ENCODE results near the gene AOAH.

Gene AOAH

GRCh38 chr7:36670585-36671431 lies 53.5 kb downstream of the AOAH start:
- Mint-ChIP-seq H3K4me3 (no peak overlapping the region), H3K27me3 (peaks cover 4% of the 10 kb centered on the region), H3K4me1 (peaks cover 18% of the 10 kb centered on the region), H3K27ac (no peak overlapping the region), H3K9me3 (no peaks in the 10 kb centered on the region), H3K36me3 (no peaks in the 10 kb centered on the region)
- DNase-seq = peak; percentile 77
- CTCF ChIA-PET = interaction anchor here (0.8 to 5.8 kb wide), 28 partner anchors 7 to 534 kb away, joined by 3 to 80 read pairs (median 4); no protein-coding TSS in a partner anchor

DNA sequence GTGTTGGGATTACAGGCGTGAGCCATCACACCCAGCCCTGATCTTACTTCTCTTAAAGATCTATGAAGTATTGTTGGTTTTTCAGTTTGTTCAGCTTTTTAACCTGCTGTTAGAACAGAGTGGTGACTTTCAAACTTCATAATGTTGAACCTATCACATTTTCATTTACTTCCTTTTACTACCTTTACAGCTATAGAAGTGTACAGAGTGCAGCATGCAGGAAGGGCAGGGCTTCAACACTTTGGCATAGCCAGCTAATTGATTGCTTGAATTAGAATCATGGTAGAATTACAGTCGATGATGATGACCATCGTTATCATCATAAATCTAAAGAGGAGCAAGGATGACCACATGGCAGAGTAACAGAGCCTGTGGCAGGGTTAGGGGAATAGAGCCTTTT lies 55.5 kb downstream of the AOAH start:
- Mint-ChIP-seq H3K4me3 (no peak overlapping the region), H3K9me3 (no peaks in the 10 kb centered on the region), H3K27ac (no peak overlapping the region), H3K4me1 (peaks cover 18% of the 10 kb centered on the region), H3K36me3 (no peaks in the 10 kb centered on the region), H3K27me3 (peaks cover 4% of the 10 kb centered on the region)
- DNase-seq = no peak
- CTCF ChIA-PET = interaction anchor here (0.7 to 5.8 kb wide), 4 partner anchors 173 to 517 kb away, joined by 3 to 80 read pairs (median 14); no protein-coding TSS in a partner anchor

GRCh38 chr7:36668080-36668479 lies 56.2 kb downstream of the AOAH start:
- CTCF ChIA-PET = interaction anchor here (0.7 to 5.8 kb wide), 2 partner anchors 179 to 518 kb away, joined by 3 to 80 read pairs; no protein-coding TSS in a partner anchor
- H3K27ac Mint-ChIP-seq = no peak overlapping the region

DNA sequence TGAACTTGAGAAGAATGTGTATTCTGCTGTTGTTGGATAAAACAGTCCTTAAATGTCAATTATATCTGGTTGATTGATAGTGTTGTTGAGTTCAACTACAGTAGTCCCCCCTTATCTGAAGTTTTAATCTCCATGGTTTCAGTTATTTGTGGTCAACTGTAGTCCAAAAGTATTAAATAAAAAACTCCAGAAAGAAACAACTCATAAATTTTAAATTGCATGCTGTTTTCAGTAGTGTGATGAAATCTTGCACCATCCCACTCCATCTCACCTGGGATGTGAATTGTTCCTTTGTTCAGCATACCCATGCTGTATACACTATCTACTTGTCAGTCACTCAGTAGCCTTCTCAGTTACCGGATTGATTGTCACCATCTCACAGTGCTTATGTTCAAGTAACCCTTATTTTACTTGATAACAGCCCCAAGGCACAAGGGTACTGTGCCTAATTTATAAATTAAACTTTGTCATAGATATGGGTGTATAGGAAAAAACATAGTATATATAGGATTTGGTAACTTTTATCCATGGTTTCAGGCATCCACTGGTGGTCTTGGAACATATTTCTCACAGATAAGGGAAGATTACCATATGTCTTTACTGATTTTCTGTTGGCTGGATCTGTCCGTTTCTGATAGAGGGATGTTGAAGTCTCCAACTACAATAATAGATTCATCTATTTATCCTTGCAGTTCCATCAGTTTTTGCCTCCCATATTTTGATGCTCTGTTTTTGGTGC lies 57.1 kb downstream of the AOAH start:
- peaks cover 18% of the 10 kb centered on the region for H3K4me1 Mint-ChIP-seq
- DNase-seq = no peak
- no peaks in the 10 kb centered on the region for H3K9me3 Mint-ChIP-seq
- CTCF ChIA-PET = no interaction called here
- H3K4me3 Mint-ChIP-seq = no peak overlapping the region
- H3K36me3 Mint-ChIP-seq = no peaks in the 10 kb centered on the region
- no peak overlapping the region for H3K27ac Mint-ChIP-seq
- H3K27me3 Mint-ChIP-seq = no peaks in the 10 kb centered on the region

More at GRCh38 chr7:36668080-36668479, 56.2 kb downstream of the AOAH start:
- DNase-seq = no peak
- Mint-ChIP-seq H3K4me3 (no peak overlapping the region), H3K4me1 (peaks cover 18% of the 10 kb centered on the region), H3K9me3 (no peaks in the 10 kb centered on the region), H3K36me3 (no peaks in the 10 kb centered on the region), H3K27me3 (no peaks in the 10 kb centered on the region)

- Mint-ChIP-seq H3K27me3 (no peaks in the 10 kb centered on the region), H3K27ac (no peak overlapping the region), H3K36me3 (no peaks in the 10 kb centered on the region), H3K4me3 (no peak overlapping the region), H3K4me1 (no peaks in the 10 kb centered on the region), H3K9me3 (no peaks in the 10 kb centered on the region)
- CTCF ChIA-PET = interaction anchor here (1.4 kb wide), 1 partner anchor 10 kb away, joined by 3 read pairs; no protein-coding TSS in a partner anchor
- no peak for DNase-seq
Measured at GRCh38 chr7:36663481-36663880, 60.8 kb downstream of the AOAH start.

- no peak for DNase-seq
- Mint-ChIP-seq H3K36me3 (no peaks in the 10 kb centered on the region), H3K9me3 (no peaks in the 10 kb centered on the region), H3K27ac (no peak overlapping the region), H3K27me3 (no peaks in the 10 kb centered on the region), H3K4me1 (peaks cover 5% of the 10 kb centered on the region), H3K4me3 (no peak overlapping the region)
- CTCF ChIA-PET = interaction anchor here (1.2 kb wide), 1 partner anchor 10 kb away, joined by 5 read pairs; no protein-coding TSS in a partner anchor
Measured at GRCh38 chr7:36661135-36661840, 63.0 kb downstream of the AOAH start.

DNA sequence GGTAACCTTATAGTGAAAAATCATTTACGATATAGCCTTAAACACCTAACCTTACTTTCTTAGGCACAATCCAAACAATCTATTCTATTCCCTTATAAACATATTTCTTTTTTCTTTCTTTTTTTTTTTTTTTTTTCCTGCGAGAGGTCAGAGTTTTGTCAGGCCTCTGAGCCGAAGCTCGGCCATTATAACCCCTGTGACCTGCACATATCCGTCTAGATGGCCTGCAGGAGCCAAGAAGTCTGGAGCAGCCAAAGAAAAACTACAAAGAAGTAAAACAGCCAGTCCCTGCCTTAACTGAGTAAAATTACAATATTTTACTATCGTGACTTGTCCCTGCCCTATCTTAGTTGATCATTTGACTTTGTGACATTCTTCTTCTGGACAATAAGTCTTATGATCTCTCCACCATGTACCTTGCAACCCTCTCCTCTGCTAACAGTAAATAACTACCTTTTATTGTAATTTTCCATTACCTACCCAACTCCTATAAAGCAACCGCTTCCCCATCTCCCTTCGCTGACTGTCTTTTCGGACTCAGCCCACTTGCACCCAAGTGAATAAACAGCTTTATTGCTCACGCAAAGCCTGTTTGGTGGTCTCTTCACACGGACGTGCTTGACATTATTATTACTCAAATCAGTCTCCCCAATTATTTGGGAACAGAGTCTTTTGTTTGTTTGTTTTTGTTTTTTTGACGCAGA lies 64.5 kb downstream of the AOAH start:
- DNase-seq = no peak
- Mint-ChIP-seq H3K36me3 (no peaks in the 10 kb centered on the region), H3K27me3 (no peaks in the 10 kb centered on the region), H3K9me3 (no peaks in the 10 kb centered on the region), H3K27ac (no peak overlapping the region), H3K4me1 (peaks cover 5% of the 10 kb centered on the region), H3K4me3 (no peak overlapping the region)
- CTCF ChIA-PET = no interaction called here

DNA sequence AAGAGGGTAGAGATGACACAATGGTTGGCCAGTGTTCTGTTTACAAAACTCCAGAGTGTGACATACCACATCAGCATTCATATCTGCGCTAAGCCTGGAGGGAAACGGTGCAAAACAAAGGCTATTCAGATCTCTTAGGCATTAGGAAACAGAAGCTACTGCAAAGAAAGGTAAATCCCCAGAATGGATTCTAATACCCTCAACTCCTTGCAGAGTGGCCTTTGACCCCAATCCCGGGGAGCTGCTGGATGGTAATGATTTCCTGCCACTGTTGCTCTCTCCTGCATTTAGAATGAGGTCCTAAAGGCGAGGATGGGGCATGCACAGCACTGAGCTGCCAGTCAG lies 65.2 kb downstream of the AOAH start:
- DNase-seq = no peak
- H3K36me3 Mint-ChIP-seq = no peaks in the 10 kb centered on the region
- H3K27ac Mint-ChIP-seq = no peak overlapping the region
- peaks cover 6% of the 10 kb centered on the region for H3K4me1 Mint-ChIP-seq
- CTCF ChIA-PET = no interaction called here
- no peaks in the 10 kb centered on the region for H3K9me3 Mint-ChIP-seq
- no peaks in the 10 kb centered on the region for H3K27me3 Mint-ChIP-seq
- no peak overlapping the region for H3K4me3 Mint-ChIP-seq

DNA sequence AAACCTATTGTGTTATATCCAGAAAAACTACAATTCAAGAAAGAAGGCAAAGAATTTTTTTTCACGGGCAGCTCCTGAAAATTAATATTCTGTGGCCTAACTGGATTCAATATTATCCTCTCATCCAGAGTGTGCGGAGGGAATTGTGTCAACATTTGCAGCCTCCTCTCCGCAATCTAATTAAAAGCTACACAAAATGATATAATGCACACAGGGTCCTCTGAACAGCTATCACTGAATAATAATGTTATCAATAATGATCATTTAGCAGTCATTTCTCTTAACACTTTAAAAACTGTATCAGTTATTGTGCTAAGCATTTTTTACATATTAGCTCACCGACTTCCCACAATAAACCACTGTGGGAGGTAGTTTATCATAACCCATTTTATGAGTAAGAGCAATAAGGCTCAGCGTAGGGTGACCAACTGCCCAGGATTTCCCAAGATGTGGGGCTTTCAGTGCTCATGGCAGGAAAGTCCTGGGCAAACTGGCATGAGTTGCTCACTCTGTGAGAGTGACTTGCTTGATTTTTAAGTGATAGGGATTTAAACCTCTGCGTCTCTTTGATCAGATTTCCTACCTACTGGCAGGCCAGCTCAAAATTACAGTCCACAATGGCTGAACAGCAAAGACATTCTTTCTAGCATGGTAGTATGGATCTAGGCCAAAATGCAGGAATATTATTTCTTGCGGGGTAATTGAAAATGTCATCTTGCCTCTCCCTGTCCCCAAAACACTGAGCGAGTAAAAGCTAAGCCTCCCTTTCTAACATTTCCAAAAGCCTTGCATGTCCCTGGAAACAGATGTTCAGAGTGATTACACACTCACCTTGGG lies 65.7 kb downstream of the AOAH start:
- H3K9me3 Mint-ChIP-seq = no peaks in the 10 kb centered on the region
- H3K4me3 Mint-ChIP-seq = no peak overlapping the region
- H3K27me3 Mint-ChIP-seq = no peaks in the 10 kb centered on the region
- H3K27ac Mint-ChIP-seq = no peak overlapping the region
- H3K36me3 Mint-ChIP-seq = no peaks in the 10 kb centered on the region
- peaks cover 7% of the 10 kb centered on the region for H3K4me1 Mint-ChIP-seq
- no peak for DNase-seq
- CTCF ChIA-PET = interaction anchor here (0.7 to 0.8 kb wide), 2 partner anchors 130 to 171 kb away, joined by 3 to 5 read pairs; no protein-coding TSS in a partner anchor

DNA sequence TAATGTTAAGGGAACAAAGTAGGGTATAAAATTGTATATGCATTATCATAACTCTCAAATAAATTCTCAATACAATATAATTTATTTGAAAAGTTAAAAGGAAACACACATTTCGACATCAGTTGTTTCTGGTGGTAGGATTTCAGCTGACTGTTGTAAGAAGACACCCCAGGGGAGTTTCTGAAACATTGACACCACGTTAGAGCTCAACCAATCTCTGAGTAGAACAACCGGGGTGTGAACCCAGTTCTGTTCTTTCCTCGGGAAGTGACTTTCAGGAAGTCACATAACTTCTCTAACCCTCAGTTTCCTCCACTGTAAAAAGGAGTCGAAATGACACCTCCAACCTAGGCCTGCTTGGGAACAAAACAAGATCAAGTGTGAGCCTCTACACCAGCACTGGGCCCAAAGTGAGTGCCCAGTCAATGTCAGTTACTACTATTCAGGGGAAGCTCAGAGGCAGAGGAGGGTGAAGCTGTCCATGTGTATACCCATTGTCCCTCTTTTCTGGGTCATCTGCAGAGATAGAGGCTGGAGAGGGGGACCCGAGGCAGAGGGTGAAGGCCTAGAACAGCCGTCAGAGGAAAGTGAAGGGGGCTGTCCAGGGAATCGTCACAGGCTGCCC lies 67.1 kb downstream of the AOAH start:
- no peaks in the 10 kb centered on the region for H3K27me3 Mint-ChIP-seq
- DNase-seq = no peak
- H3K4me3 Mint-ChIP-seq = no peak overlapping the region
- no peaks in the 10 kb centered on the region for H3K36me3 Mint-ChIP-seq
- CTCF ChIA-PET = interaction anchor here (0.7 kb wide), 1 partner anchor 129 kb away, joined by 3 read pairs; no protein-coding TSS in a partner anchor
- no peaks in the 10 kb centered on the region for H3K9me3 Mint-ChIP-seq
- H3K4me1 Mint-ChIP-seq = peaks cover 10% of the 10 kb centered on the region
- H3K27ac Mint-ChIP-seq = peak overlapping the region; percentile 64

DNA sequence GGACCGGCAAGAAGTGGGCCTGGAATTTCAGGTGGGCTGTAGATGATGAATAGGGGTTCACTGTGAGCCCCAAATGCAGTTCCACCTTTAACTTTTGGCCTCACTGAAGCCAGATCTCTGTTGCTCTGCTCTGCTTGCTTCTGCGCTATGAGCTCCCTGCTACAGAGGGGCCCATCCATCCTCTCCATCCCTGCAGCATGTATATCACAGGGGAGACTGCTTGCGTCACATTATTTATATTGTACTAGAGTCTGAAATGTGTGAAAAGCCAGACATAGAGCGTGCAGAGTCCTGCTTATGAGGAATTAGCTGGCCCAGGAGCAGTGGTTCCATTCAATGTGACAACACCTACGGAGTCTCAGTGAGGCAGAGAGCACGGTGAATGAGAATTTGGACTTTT lies 69.9 kb downstream of the AOAH start:
- H3K36me3 Mint-ChIP-seq = no peaks in the 10 kb centered on the region
- CTCF ChIA-PET = no interaction called here
- peaks cover 10% of the 10 kb centered on the region for H3K4me1 Mint-ChIP-seq

DNA sequence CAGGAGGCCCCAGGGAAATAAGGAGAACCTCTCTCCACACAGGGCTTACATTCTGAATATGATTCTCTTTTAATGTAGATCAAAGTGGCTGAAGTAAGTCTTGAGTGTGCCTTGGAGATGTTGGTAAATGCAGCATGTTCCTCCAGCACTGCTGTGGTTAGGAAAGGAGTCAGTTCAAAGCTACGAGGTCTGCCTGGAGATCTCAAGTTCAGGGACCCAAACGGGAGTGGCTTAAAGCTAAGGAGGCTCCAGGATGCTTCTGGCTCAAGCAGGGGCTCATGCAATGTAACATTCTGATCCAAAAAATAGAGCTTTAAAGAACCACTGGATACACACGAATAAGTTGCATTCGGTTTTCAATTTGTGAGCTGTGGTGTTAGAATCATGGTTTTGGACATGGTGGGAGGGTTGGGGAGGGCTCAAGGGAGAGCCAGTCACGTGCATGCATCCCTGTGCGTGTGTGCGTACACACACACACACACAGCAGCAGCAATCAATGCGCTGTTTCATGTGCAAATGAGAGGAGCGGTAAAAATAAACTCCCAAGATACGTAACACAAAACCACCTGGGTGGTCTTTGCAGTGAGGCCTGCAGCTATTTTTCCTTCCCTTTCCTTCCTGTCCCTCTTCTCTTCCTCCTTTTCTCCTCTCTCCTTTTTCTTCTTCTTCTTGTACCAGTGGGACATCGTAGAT lies 70.5 kb downstream of the AOAH start:
- H3K27me3 Mint-ChIP-seq = no peaks in the 10 kb centered on the region
- no peaks in the 10 kb centered on the region for H3K36me3 Mint-ChIP-seq
- H3K9me3 Mint-ChIP-seq = no peaks in the 10 kb centered on the region
- H3K4me1 Mint-ChIP-seq = peaks cover 10% of the 10 kb centered on the region
- DNase-seq = no peak
- H3K4me3 Mint-ChIP-seq = no peak overlapping the region
- CTCF ChIA-PET = interaction anchor here (1.0 to 1.4 kb wide), 2 partner anchors 10 to 12 kb away, joined by 3 read pairs; no protein-coding TSS in a partner anchor
- no peak overlapping the region for H3K27ac Mint-ChIP-seq

More for the DNA sequence above, 69.9 kb downstream of the AOAH start:
- no peak overlapping the region for H3K4me3 Mint-ChIP-seq
- DNase-seq = no peak
- H3K27ac Mint-ChIP-seq = no peak overlapping the region
- no peaks in the 10 kb centered on the region for H3K27me3 Mint-ChIP-seq
- H3K9me3 Mint-ChIP-seq = no peaks in the 10 kb centered on the region
